HepG2 (cell line): ENCODE measurements around the gene CHMP4B. TPM values are rescaled to one million over a fixed set of nuclear protein-coding genes. Genes with fewer than 3 reads are reported as not detected.

Experiments used
- ATAC-seq: fragments of 200-7000 bp; cut with Tn5 transposase; 3 replicates; pipeline ENCODE4 v1.9.1; 2020; ENCODE audit warnings: mild to moderate bottlenecking, moderate library complexity
- BruUV-seq: library from RNA; stranded (reverse); fragments of 400-500 nt; replicated peaks from 2 replicates; lab custom pipeline; 2021; lab: Mats Ljungman, UMichigan
- CTCF ChIA-PET: fragments of 300-600 bp; formaldehyde crosslinking; extraction: SDS; loops from one replicate; lab custom pipeline; 2021; ENCODE audit warnings: low total read pairs, inconsistent platforms, low intra/inter-chr PET ratio; lab: Yijun Ruan, JAX
- POLR2A ChIA-PET: fragments of 350-600 bp; sonication (Branson Sonifier 250); formaldehyde crosslinking; loops from one replicate; lab custom pipeline; 2020; ENCODE audit warnings: antibody characterized with exemption, inconsistent platforms; lab: Yijun Ruan, JAX
- DNase-seq: peaks from one replicate; pipeline ENCODE4 v3.0.0-alpha.2; 2015; ENCODE audit warnings: low spot score
- FAIRE-seq: peaks from 3 replicates; lab custom pipeline; 2011; peaks lifted over from hg19 to GRCh38; lab: Jason Lieb, UNC
- H2AFZ ChIP-seq: one replicate; pipeline ENCODE4 v1.6.1; 2011; ENCODE audit warnings: low read length, inconsistent platforms
- H3K27ac ChIP-seq: fragments of 300-600 bp; 3 replicates; pipeline ENCODE4 v1.8.0; 2011; ENCODE audit warnings: mixed run types, mild to moderate bottlenecking, mixed read lengths, low read length, inconsistent platforms; ENCODE audit not compliant: insufficient read depth; ENCODE audit errors: extremely low read length
- H3K27me3 ChIP-seq, 2 experiments: fragments of 200-600 bp in 1 of 2; 2 replicates in 1 of 2; 3 replicates in 1 of 2; pipeline versions ENCODE4 v1.6.0 to v1.8.0; 2011; ENCODE audit warnings: low read length in 2 of 2, mild to moderate bottlenecking in 2 of 2, moderate library complexity in 2 of 2, inconsistent platforms in 1 of 2; ENCODE audit not compliant: insufficient read depth in 2 of 2, control insufficient read depth in 1 of 2
- H3K36me3 ChIP-seq, 2 experiments: fragments of 200-600 bp in 1 of 2; replicated peaks in 1 of 2; 2 replicates in 1 of 2; 3 replicates in 1 of 2; pipeline versions ENCODE4 v1.5.1 to v1.8.0; 2011; ENCODE audit warnings: low read length in 2 of 2, inconsistent platforms in 1 of 2; ENCODE audit not compliant: insufficient read depth in 2 of 2, control insufficient read depth in 1 of 2
- H3K4me1 ChIP-seq: 2 replicates; pipeline ENCODE4 v1.5.1; 2012; ENCODE audit warnings: low read length, inconsistent platforms; ENCODE audit not compliant: insufficient read depth
- H3K4me2 ChIP-seq: 2 replicates; pipeline ENCODE4 v1.6.0; 2011; ENCODE audit warnings: low read depth, low read length, inconsistent platforms
- H3K4me3 ChIP-seq, 3 experiments: fragments of 200-600 bp in 1 of 3; sonication (generic), shearing (Covaris generic) in 1 of 3; replicated peaks in 1 of 3; 2 replicates each; pipeline ENCODE4 v1.5.1; 2011 to 2016; ENCODE audit warnings: low read length in 3 of 3, inconsistent platforms in 2 of 3, low read depth in 2 of 3, mild to moderate bottlenecking in 2 of 3, control low read depth in 1 of 3, mixed read lengths in 1 of 3; ENCODE audit not compliant: insufficient read depth in 1 of 3
- H3K79me2 ChIP-seq: one replicate; pipeline ENCODE4 v1.6.1; 2011; ENCODE audit warnings: low read length, inconsistent platforms; ENCODE audit not compliant: insufficient read depth
- H3K9ac ChIP-seq: 2 replicates; pipeline ENCODE4 v1.6.0; 2011; ENCODE audit warnings: mild to moderate bottlenecking, low read depth, low read length, inconsistent platforms; ENCODE audit not compliant: insufficient read depth
- H3K9me3 ChIP-seq: 2 replicates; pipeline ENCODE4 v1.5.1; 2012; ENCODE audit warnings: mild to moderate bottlenecking, low read length
- H4K20me1 ChIP-seq: 2 replicates; pipeline ENCODE4 v1.6.0; 2011; ENCODE audit warnings: inconsistent platforms, mild to moderate bottlenecking, low read length, moderate library complexity; ENCODE audit not compliant: insufficient read depth
- BHLHE40 ChIP-seq: IDR thresholded peaks from 2 replicates; pipeline ENCODE4 v1.6.1; 2011; ENCODE audit warnings: low read length, improper control_type of control experiment
- GZF1 ChIP-seq: sonication (generic); formaldehyde crosslinking; IDR thresholded peaks from 2 replicates; pipeline ENCODE4 v1.5.1; 2020; ENCODE audit warnings: mild to moderate bottlenecking, missing genetic modification reagents
- PRMT3 ChIP-seq: sonication (generic); formaldehyde crosslinking; IDR thresholded peaks from 2 replicates; pipeline ENCODE4 v1.8.1; 2022; ENCODE audit warnings: low read depth, mild to moderate bottlenecking, moderate library complexity, missing genetic modification reagents, borderline replicate concordance
- ZNF180 ChIP-seq: sonication (generic); formaldehyde crosslinking; IDR thresholded peaks from 2 replicates; pipeline ENCODE4 v1.4.0; 2020; ENCODE audit warnings: low read depth, missing genetic modification reagents, borderline replicate concordance
- ZNF296 ChIP-seq: sonication (generic); formaldehyde crosslinking; conservative IDR thresholded peaks from 2 replicates; pipeline ENCODE4 v1.5.0; 2020; ENCODE audit warnings: mild to moderate bottlenecking, missing genetic modification reagents
- ZNF3 ChIP-seq: IDR thresholded peaks from 2 replicates; pipeline ENCODE4 v1.7.0; 2017; ENCODE audit warnings: inconsistent platforms
- WGBS: methylation state at CpG from one replicate; pipeline ENCODE4 v1.1.6; 2017; ENCODE audit warnings: low lambda C conversion rate; 5-methylcytosine and 5-hydroxymethylcytosine counted together
- in situ Hi-C: cut with HindIII; loops from 2 replicates; pipeline ENCODE4 v1.10.0; 2017; ENCODE audit warnings: low pct_unique_long_range_greater_than_20kb; ENCODE audit not compliant: extremely low pct_ligation_motif_present
- intact Hi-C: fragments of 100-400 bp; cut with micrococcal nuclease; formaldehyde crosslinking; loops from one replicate; pipeline ENCODE4 v1.10.0; 2022; ENCODE audit not compliant: unreplicated experiment
- polyA plus RNA-seq, 8 experiments: library from polyadenylated mRNA; depleted of rRNA in 3 of 8; stranded (reverse) in 7 of 8; unstranded in 1 of 8; fragments of >200 nt; fragmentation: Illumina TruSeq in 4 of 8; extraction: Trizol in 4 of 8; gene quantifications; 2 replicates each; pipeline versions ENCODE4 v1.2.1 to v1.2.3, GENCODE V29; 2011 to 2016; ENCODE audit warnings: low read depth in 4 of 8, missing spikeins in 1 of 8, mixed read lengths in 1 of 8; ENCODE audit not compliant: insufficient read depth in 1 of 8
- total RNA-seq, 5 experiments: library from RNA; depleted of rRNA; stranded (reverse); fragments of >200 nt; fragmentation: Illumina TruSeq; extraction: Trizol; gene quantifications; 2 replicates each; pipeline ENCODE4 v1.2.3, GENCODE V29; 2016; ENCODE audit warnings: low read depth in 1 of 5

Gene CHMP4B
- total and polyA plus RNA-seq, 2 of the 13 experiments (the other 11 are each of a cell fraction or from before 2014, with no cell fraction given) = 40.1 to 45.6 TPM

- Histone ChIP-seq H3K9me3 (no peaks in the 10 kb centered on the region), H3K79me2 (peaks cover 81% of the 10 kb centered on the region), H4K20me1 (peaks cover 26% of the 10 kb centered on the region), H3K27me3 (no peaks in the 10 kb centered on the region), H3K27ac (no peak overlapping the region), H3K36me3 (peaks cover 11 to 21% of the 10 kb centered on the region in 2 experiments; a peak in 3 of 5 replicates), H3K4me3 (no peak overlapping the region), H3K4me1 (peaks cover 34% of the 10 kb centered on the region), H3K9ac (no peak overlapping the region), H2AFZ (no peak overlapping the region), H3K4me2 (no peak overlapping the region)
- ATAC-seq (no peak), FAIRE-seq (no peak), DNase-seq (no peak)
- ChIA-PET CTCF (no interaction called here), POLR2A (interaction anchor here (1.4 kb wide), 1 partner anchor 9 kb away, joined by 5 read pairs; no protein-coding TSS in a partner anchor)
- 96% methylated on average over 5 of the region's 5 CpGs for WGBS
- intact Hi-C loops = no loop called here
- in situ Hi-C loops = no loop called here
- TF ChIP-seq ZNF180 (CRISPR knock-in tag) = no peak
- no peak for TF ChIP-seq BHLHE40
- TF ChIP-seq ZNF296 (CRISPR knock-in tag) = no peak
- BruUV-seq = no TSS peak
Measured at GRCh38 chr20:33817411-33817810, 6.3 kb downstream of the CHMP4B start.

- CTCF ChIA-PET = no interaction called here
- no peak for FAIRE-seq
- intact Hi-C loops = no loop called here
Measured at GRCh38 chr20:33819456-33819855, 8.3 kb downstream of the CHMP4B start.

More at GRCh38 chr20:33819456-33819855, 8.3 kb downstream of the CHMP4B start:
- BruUV-seq = no TSS peak
- H3K4me1 ChIP-seq = peaks cover 23% of the 10 kb centered on the region
- DNase-seq (no peak), ATAC-seq (no peak)
- H2AFZ ChIP-seq = no peak overlapping the region
- H3K4me3 ChIP-seq = no peak overlapping the region
- POLR2A ChIA-PET = interaction anchor here (1.0 kb wide), 1 partner anchor 9 kb away, joined by 3 read pairs; no protein-coding TSS in a partner anchor
- in situ Hi-C loops = no loop called here
- no peak for TF ChIP-seq GZF1 (CRISPR knock-in tag)
- TF ChIP-seq ZNF3 = no peak
- 0 out of 2 replicates have a peak, but pooled peaks have one; percentile 35 for TF ChIP-seq PRMT3 (CRISPR knock-in tag)
- H3K27ac ChIP-seq = no peak overlapping the region
- peaks cover 18% of the 10 kb centered on the region for H4K20me1 ChIP-seq
- peaks cover 13 to 23% of the 10 kb centered on the region in 2 experiments; a peak in 3 of 5 replicates for H3K36me3 ChIP-seq
- H3K4me2 ChIP-seq = no peak overlapping the region
- H3K9ac ChIP-seq = no peak overlapping the region
- H3K27me3 ChIP-seq = no peaks in the 10 kb centered on the region
- H3K9me3 ChIP-seq = no peaks in the 10 kb centered on the region
- 96% methylated on average over 1 of the region's 1 CpG for WGBS
- peaks cover 77% of the 10 kb centered on the region for H3K79me2 ChIP-seq
